ENCODE measurements around the gene A4GALT. TPM values are rescaled to one million over a fixed set of nuclear protein-coding genes. Genes with fewer than 3 reads are reported as not detected.

A4GALT gene
- total RNA-seq, 1 donor from 2014 or later: not detected

DNA sequence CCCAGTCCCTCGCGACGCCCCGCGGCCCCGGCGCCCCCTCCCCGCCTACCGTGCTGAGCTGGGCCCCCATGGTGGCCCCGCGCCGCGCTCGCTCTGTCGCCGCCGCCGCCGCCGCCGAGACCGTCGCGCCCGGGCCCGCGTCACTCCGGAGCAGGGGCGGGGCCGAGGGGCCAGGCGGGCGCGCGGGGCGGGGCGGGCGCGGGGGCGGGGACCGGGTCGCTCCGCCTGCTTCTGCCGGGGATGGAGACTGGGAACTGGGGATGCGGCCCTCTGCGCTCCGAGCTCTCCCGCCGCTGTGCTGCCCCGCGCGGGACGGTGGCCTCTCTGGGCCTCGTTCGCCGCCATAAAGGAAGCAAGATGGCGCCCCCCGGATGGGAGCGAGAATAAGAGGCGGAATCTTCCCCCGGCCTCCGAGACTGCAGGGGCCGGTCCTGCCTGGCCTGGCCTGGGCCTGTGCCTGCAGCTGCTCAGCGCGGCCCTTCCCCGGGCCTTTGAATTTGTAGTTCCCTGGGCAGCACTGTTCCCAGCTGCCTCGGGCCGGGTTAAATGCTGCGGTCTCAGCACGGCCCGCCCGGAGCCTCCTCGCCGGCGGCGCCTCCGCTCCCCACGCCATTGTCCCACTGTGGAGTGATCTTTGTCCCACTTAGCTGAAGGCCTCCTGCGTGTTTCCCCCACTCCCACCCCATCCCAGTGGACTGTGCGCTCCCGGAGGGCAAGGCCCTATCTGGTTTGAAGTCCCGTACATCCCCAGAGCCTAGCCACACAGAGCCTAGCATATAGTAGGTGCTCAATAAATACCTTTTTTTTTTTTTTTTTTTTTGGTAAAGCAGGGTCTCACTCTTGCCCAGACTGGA is 71.2 kb downstream of the A4GALT start, which contains the start of gene CYB5R3:
Gene CYB5R3 (minus strand): TSS at position 147 of the 854 bp plus-strand sequence. CDS start 77 bp downstream, at position 70.
- intact Hi-C loops (cut with micrococcal nuclease): loop anchor here (1.0 to 5.0 kb wide), 2 partner anchors 34 to 208 kb away; partner anchors contain the start of gene ARFGAP3

DNA sequence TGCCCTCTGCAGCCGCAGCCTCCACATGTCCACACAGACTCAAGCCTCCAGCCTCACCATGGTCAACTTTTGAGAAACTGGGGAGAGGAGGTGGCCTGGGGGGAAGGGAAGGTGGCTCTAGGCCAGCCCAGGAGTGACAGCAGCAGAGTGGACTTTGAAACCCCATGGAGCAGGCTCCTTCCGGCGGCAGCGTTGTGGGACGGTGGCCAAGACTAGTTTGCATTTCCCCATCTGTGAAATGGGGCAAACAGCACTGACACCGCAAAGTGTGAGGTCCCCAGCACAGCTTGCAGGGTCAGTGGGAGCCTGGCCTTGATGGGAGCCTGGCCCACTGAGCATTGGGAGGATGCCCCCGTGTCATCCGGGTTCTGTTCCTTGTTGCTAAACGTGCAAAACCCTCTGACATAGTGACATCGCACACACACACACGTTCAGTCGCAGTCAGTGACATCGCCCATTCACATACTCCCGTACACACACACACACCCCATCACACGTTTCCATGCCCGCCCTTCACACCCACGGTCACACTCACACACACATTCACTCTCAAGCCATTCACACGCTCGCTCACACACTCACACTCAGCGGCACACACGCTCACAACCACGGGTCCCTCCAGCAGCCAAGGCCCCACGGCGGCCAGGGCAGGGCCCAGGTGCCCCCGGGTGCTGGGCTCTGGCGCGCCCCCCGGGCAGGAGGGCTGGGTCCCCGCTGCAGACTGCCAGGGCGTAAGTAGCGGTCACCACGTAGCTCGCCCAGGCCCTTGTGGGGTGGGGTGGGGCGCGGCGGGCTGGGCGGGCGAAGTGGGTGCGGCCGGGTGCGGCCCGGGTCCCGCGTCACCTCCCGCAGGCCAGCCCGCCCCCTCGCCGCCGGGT is 72.1 kb downstream of the A4GALT start:
- intact Hi-C loops (cut with micrococcal nuclease): loop anchor here (1.0 to 5.0 kb wide), 2 partner anchors 33 to 209 kb away; partner anchors contain the start of gene ARFGAP3

DNA sequence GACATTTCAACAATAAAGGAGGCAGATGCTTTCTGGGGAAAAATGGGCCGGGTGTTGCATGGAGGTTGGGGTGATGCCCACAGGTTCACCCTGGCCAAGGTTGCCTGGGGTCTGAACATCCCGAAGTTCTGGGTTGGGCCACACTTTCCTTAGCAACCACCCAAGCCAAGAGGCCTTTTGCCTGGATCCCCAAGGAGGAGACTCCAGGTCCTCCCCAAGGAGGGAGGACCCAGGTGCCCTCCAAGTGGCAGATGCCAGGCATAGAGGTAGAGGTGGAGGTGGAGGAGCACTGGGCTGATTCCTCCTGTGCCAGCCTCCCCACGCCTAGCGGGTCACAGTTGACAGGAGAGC is 72.7 kb downstream of the A4GALT start:
- intact Hi-C loops (cut with micrococcal nuclease): loop anchor here (5.0 kb wide), 1 partner anchor 209 kb away; the partner anchor contains the start of gene ARFGAP3

DNA sequence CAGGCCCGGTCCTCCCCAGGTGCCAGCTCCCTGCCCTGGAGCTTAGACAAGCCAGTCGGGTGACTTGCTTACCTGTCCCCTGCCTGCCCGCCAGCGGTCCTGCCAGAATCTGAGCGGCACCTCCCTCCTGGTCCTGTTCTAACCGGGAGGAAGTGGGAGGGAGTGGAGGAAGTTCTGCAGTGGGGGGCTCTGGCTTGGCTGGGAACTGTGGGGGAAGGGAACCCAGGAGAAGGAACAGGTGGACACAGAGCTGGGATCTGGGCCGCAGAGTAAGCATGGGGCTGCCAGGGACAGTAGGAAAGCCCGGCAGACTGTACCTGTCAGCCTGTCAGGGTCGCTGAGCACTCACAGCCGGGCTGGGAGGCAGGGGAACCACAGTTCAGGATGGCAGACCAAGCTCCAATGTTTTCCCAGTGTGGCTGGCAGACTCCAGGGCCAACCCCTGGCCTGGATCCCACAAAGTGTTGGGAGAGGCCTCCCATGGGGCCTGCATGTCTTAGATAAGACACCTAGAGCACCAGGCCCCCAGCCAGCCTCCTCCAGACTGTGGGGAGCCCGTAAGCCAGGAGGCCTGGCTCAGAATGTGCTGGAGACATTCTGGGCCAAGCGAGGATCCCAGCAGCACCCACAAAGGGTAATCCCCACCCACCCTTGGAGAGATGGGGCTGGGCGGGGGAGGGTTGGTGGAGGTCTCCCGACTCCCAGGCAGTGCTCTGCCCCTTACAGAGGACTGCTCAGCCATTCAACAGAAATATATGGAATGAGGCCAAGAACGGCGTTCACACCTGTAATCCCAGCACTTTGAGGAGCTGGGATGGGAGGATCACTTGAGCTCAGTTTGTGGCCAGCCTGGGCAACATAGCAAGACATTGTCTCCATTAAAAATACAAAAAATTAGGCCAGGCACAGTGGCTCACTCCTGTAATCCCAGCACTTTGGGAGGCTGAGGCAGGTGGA is 73.8 kb downstream of the A4GALT start:
- intact Hi-C loops (cut with micrococcal nuclease): loop anchor here (5.0 kb wide), 1 partner anchor 210 kb away; the partner anchor contains the start of gene ARFGAP3

DNA sequence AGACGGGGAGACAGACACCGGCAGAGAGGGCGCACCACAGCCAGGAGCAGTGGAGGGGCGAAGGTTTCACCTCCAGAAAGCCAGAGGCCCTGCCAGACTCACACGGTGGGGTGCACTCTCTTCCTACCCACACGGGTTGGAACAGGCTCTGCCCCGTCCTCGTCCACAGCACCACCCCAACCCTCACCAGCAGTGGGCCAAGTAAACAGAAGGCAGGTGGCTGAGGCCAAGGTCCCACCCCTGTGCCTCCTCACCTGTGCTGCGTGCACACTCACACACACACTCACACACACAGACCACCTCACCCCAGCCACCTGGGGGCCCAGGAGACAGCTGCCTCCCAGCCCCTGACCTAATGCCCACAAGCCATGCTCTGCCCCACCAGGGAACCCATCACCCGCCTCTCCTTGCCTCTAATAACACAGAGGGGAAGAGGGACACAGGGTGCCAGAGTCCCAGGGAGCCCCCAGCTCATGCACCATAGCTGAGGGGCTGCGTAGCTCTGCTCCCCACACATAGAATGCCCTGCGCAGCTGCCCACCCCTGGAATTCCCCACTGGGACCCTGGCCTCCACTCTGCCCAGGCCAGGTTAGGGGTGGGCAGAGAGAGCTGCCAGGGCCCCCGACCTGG is 74.6 kb downstream of the A4GALT start:
- intact Hi-C loops (cut with micrococcal nuclease): loop anchor here (5.0 kb wide), 1 partner anchor 211 kb away; the partner anchor contains the start of gene ARFGAP3

DNA sequence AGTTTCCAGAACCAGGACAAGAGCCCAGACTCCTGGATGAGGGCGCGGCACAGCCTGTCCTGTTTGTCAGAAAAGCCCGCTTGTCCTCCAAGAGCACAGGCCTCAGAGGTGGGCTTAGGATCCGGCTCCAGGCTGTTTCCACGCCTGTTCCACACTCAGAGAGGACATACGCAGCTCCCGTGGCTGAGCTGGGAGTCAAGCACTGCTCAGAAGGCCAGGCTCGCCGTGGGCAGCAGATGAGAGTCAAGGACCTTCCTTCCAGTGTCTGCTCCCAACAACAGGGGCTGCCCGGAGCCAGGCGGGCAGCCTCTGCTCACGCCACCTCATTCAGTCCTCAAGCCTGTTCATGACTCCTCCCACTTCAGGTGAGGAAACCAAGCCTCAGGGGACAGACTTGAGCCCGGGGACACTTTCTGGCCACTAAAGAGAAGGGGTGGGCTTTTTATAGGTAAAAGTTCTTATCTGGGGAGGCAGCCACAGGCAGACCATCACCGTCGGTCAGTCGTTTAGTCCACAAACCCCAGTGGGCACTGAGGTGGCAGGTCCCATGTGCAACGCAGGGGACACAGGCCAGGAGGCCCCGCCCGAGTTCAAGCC is 75.2 kb downstream of the A4GALT start:
- intact Hi-C loops (cut with micrococcal nuclease): loop anchor here (5.0 kb wide), 1 partner anchor 212 kb away; the partner anchor contains the start of gene ARFGAP3

DNA sequence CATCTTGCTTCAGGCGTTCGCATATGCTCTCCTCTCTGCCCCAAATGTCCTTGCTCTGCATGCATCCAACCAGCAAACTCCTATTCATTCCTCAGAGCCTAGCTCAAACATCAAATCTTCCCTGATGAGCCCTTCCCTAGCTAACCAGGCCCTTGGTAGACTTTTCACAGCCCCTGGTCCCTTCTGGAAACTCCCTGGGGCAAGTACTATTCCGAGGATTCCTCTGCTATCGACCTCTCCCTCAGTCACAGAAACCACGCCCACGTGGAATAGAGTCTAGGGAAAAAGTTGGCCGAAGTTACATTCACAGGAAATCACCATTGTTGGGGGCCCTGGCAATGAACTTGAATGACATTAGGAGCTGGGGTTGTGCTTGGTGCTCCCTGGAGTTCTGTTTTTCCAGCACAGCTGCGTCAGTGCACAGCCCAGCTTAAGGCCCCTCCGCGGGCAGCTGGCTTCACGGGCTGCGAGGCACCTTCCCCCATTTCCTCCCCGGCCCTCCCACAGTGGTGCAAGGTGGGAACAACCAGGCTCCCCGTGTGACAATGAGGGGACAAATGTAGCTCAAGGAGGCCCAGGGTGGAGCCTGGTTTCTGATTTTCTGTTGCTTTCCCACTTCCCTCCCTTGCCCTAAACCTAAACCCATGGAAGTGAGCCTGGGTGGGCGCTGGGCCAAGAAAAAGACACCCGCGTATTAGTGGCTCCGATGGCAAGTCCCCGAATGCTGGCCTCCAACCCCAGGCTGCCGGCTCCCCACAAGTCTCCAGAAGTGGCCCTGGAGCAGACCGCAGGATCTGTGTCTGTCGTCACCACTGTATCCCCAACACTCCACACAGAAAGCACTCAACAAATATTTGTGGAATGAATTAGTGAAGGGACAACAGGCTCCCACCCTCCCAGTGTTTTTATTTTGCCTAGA is 76.0 kb downstream of the A4GALT start:
- intact Hi-C loops (cut with micrococcal nuclease): loop anchor here (5.0 kb wide), 1 partner anchor 213 kb away; the partner anchor contains the start of gene ARFGAP3

DNA sequence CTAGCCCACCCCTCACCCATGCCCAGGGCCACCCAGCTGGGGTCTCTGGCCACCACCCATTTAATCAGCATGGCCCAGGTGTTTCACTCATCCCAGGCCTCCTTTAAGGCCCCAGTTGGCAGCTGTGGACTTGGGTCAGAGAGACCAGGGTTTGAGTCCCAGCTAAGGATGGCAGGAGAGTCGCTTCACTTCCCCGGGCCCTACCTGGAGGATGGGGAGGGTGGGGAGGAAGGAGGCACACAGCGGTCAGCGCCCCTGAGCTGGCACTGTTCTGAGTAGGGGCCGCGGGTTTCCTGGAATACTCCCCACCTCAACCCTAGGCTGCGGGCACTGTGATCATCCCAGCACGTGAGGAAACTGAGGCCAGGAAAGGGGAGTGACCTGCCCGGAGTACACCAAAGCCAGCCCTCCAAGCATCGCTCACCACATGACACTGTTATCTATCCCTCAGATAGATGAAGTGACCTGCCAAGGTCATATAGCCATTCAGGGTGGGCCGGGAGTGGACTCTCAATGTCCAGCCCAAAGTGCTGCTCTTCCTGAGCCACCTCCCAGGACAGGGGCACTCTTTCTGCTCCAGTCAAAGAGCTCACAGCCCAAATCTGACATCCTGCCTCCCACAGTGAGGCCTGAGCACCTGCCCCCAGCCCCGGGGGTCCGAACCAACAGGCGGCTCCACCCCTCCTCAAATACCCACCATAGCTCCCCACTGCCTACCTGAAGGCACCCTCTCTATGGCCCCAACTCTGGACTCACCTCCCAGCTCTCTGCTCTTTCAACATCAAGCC is 76.8 kb downstream of the A4GALT start:
- intact Hi-C loops (cut with micrococcal nuclease): no loop called here

DNA sequence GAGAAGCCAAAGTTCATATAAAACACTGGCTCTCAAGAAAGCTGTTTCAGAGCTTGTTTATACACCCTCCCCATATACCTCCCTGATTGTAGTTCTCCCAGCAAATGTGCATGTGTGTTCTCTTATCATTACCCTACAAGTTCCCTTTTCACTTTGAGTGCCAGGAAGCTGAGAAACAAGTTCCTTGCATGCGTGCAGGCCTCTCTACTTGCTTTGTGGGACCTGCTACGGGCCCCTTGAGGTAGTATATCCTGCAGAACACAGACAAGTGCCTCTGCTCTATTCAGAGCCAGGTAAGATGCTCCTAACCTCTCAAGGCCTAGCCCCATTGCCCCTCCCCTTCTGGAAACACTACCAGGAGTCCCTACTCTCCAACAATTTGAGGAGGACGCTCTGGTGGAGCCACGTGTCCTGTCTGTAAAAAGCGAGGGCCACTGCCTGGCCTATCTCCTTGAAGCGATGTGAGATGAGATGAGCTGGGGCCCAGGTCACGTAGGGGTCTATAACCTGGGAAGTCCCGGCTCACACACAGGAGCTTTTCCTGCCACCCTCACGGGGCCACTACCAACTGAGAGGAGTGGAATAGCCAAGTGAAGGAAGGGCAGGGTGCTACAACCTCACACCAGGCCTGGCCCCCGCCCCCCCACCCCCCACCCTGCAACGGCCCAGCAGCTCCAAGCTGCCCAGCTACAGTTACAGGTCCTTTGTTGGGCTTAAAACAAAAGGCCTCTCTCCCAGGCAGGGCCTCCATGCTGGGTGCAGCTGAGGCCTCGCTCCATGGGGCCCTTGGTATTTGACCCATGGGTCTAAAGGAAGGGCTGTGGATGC is 77.7 kb downstream of the A4GALT start:
- intact Hi-C loops (cut with micrococcal nuclease): no loop called here

Other genes starting within 250 kb of the A4GALT start
- 76.9 and 81.2 TPM in 2 replicates for gene RRP7A, start 201.1 kb downstream of the A4GALT start, total RNA-seq
- gene SERHL2, start 166.9 kb downstream of the A4GALT start, total RNA-seq: 0.86 and 1.0 TPM in 2 replicates
- gene POLDIP3, start 106.0 kb downstream of the A4GALT start, total RNA-seq: 83.1 and 87.7 TPM in 2 replicates
- gene ATP5MGL, start 80.3 kb downstream of the A4GALT start, total RNA-seq: 0.86 and 0.98 TPM in 2 replicates
- gene CYB5R3, start 71.5 kb downstream of the A4GALT start, total RNA-seq: 70.7 and 71.1 TPM in 2 replicates
- gene ARFGAP3, start 136.4 kb upstream of the A4GALT start, total RNA-seq: 36.9 and 38.0 TPM in 2 replicates

All from T-helper 2 cell treated with Interferon-gamma antibody and Interleukin-4, amounts not matched to agents 100 ng/mL and 5 ng/mL, for 36 hours (primary cell).